ENCODE data around the gene SRM.

SRM gene

DNA sequence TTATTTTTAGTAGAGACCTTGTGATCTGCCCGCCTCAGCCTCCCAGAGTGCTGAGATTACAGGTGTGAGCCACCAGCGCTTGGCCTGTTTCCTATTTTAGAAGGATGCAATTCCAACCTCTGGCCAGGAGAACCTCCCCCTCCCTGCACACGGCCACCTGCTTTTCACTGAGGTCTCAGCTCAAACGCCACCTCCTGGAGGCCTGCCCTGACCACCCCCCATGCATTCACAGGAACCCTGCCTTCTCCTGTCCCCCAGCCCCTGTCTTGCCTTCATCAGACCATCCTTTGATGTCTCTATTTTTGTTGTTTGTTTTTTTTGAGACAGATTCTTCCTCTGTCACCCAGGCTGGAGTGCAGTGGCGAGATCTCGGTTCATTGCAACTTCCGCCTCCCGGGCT lies 2.3 kb downstream of the SRM start:
- TF ChIP-seq, protein P1, sequence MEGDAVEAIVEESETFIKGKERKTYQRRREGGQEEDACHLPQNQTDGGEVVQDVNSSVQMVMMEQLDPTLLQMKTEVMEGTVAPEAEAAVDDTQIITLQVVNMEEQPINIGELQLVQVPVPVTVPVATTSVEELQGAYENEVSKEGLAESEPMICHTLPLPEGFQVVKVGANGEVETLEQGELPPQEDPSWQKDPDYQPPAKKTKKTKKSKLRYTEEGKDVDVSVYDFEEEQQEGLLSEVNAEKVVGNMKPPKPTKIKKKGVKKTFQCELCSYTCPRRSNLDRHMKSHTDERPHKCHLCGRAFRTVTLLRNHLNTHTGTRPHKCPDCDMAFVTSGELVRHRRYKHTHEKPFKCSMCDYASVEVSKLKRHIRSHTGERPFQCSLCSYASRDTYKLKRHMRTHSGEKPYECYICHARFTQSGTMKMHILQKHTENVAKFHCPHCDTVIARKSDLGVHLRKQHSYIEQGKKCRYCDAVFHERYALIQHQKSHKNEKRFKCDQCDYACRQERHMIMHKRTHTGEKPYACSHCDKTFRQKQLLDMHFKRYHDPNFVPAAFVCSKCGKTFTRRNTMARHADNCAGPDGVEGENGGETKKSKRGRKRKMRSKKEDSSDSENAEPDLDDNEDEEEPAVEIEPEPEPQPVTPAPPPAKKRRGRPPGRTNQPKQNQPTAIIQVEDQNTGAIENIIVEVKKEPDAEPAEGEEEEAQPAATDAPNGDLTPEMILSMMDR (IDR thresholded peaks at IDR 0.05; ENCODE audit: extremely low read depth, insufficient read depth, missing control alignments): no peak
- in situ Hi-C loops (cut with MboI; ENCODE audit: low pct_unique_long_range_greater_than_20kb, low sequenced_read_pairs, unreplicated experiment): no loop called here
- DNase-seq (ENCODE audit: low spot score): no peak

DNA sequence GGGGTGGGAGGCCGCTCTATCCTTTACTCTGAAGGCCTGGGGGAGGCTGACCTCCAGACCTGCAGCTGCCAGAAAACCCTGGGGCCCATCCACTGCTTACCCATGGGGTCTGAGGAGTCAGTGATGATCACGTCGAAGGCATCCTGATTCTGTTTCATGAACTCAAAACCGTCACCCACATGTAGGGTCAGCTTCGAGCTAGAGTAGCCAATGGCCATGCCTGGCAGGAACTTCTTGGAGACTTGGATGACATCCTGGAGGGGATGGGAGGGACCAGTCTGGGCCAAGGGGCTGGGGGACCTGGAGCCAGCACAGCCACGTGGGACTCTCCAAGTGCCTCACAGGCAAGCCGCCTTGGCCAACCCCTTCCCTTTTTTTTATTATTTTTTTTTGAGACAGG lies 3.3 kb downstream of the SRM start:
- in situ Hi-C loops (cut with MboI; ENCODE audit: low pct_unique_long_range_greater_than_20kb, low sequenced_read_pairs, unreplicated experiment): no loop called here
- DNase-seq (ENCODE audit: low spot score): no peak
- TF ChIP-seq, protein P1 (IDR thresholded peaks at IDR 0.05; ENCODE audit: extremely low read depth, insufficient read depth, missing control alignments): no peak

DNA sequence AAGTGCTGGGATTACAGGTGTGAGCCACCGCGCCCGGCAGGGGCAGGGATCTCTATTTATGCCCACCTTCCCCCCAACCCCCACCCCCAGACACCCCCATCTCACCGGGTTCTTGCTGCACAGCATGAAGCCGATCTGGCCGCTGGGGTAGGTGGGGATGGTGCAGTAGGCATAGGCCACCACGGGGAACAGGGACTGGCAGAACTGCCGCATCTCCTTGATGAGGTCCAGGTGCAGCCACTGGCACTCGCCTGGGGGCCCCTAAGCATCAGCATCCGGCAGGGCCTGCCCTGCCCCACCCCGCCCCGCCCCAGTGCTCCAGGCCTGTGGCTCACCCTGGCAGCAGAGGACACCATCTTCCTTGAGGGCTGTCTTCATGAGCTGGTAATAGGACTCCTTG lies 4.1 kb downstream of the SRM start:
- TF ChIP-seq, protein P1 (IDR thresholded peaks at IDR 0.05; ENCODE audit: extremely low read depth, insufficient read depth, missing control alignments): no peak
- no peak for DNase-seq (ENCODE audit: low spot score)
- in situ Hi-C loops (cut with MboI; ENCODE audit: low pct_unique_long_range_greater_than_20kb, low sequenced_read_pairs, unreplicated experiment): no loop called here

DNA sequence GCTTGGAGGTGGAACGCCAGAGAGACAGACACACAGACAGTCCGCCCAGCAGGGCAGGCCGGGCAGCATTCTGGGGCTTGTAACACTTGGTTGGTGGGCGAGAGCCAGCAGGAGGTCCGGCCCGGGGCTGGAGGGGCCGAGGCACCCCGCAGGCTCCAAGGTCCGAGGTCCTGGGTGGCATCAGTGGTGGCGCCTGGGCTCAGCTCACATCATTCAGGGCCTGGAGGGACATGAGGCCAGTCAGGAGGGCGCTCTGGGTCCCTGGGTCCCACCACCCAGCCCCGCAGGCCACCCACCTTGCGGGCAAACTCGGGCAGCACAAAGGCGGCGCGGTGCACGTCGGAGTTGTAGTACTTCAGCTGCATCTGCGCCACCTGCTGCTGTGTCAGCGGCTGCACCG lies 5.2 kb downstream of the SRM start:
- DNase-seq (ENCODE audit: low spot score): no peak
- TF ChIP-seq, protein P1 (IDR thresholded peaks at IDR 0.05; ENCODE audit: extremely low read depth, insufficient read depth, missing control alignments): no peak
- in situ Hi-C loops (cut with MboI; ENCODE audit: low pct_unique_long_range_greater_than_20kb, low sequenced_read_pairs, unreplicated experiment): no loop called here

DNA sequence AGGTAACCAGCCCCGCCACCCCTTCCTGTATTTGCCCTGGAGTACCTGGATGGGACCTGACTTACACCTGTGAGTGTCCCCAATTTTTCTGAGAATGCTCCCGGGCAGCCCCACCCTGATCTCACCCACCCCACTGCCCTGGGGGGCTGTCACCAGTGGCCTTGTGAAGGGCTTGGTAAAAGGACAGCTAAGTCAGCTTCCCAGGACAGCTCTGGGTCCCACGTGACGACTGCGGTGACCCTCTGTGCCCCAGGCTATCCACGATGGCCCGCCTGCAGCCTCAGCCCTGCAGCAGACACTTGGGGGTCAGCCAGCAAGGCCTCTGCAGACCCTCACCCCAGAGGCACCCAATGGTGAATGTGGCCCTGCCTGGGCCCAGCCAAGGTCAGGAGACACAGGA lies 5.6 kb downstream of the SRM start:
- TF ChIP-seq, protein P1 (IDR thresholded peaks at IDR 0.05; ENCODE audit: extremely low read depth, insufficient read depth, missing control alignments): no peak
- no peak for DNase-seq (ENCODE audit: low spot score)
- in situ Hi-C loops (cut with MboI; ENCODE audit: low pct_unique_long_range_greater_than_20kb, low sequenced_read_pairs, unreplicated experiment): no loop called here

DNA sequence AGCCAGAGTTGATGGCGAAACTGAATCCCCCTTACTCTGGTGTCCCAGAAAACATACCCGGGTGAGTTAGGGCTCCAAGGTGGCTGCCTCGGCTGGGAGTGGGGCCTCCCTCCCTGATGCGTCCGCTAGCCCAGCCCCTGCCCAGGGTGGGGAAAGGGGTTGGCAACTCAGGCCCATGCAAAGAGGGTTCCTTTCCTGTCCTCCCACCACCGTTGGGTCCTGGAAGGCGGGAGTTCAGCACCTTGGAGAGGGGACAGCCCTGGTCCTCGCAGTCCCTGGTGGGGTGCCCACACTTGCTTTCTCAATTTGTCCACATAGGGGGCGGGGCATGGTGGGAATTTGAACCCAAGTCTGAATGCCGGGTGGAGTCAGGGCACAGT lies 6.1 kb downstream of the SRM start:
- DNase-seq (ENCODE audit: low spot score): no peak
- in situ Hi-C loops (cut with MboI; ENCODE audit: low pct_unique_long_range_greater_than_20kb, low sequenced_read_pairs, unreplicated experiment): no loop called here
- TF ChIP-seq, protein P1 (IDR thresholded peaks at IDR 0.05; ENCODE audit: extremely low read depth, insufficient read depth, missing control alignments): no peak

All from GM13977 (cell line).